ENCODE data around the gene TMEM89.
A peak's percentile ranks its signal among the peaks of the same experiment; 100 is the strongest.

Gene TMEM89

DNA sequence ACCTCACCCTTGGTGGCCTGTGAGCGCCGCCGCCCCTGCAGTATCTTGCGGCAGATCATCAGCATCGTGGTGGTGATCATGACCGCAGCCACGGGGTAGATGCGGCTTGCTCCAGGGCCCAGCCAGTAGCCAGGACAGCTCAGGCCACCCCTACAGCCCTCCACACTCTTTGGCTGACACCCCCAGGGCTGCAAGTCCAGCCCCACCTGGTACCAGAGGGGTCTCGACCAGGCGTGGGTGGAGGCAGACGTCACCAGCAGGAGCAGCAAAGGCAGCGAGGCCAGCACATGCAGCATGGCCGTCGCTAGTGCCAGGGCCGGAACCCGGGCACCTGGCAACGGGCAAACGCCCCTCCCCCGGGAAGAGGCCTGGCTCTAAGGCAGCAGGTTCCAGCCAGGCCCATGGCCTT is at the start of gene TMEM89:
Gene TMEM89 (minus strand): TSS at position 309 of the 409 bp plus-strand sequence. CDS start 13 bp downstream, at position 296.
- DNase-seq (ENCODE audit: low read depth in 2 of 2) = no peak

GRCh38 chr3:48664929-48665328 is 43.4 kb upstream of the TMEM89 start:
- no peak for DNase-seq (ENCODE audit: low read depth in 2 of 2)

DNA sequence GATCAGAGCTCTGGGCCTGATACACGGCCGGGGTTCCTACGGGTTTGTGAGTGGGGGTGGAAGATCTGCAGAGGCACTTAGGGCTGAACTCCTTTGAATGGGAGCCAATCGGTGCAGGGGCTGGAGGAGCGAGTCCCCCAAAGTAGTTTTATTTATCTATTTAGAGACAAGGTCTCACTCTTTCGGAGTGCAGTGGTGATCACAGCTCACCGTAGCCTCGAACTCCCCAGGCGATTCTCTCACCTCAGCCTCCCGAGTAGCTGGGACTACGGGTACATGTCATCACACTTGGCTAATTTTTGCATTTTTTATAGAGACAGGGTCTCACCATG is 42.7 kb upstream of the TMEM89 start:
- DNase-seq (ENCODE audit: low read depth in 2 of 2) = no peak

GRCh38 chr3:48663489-48664312 is 42.1 kb upstream of the TMEM89 start:
- peak; percentile 67 to 76 for DNase-seq (ENCODE audit: low read depth in 2 of 2)

GRCh38 chr3:48662753-48663488 is 41.4 kb upstream of the TMEM89 start, which contains the start of gene CELSR3:
Gene CELSR3, minus strand, starts transcription at chr3:48662886. Its CDS starts 252 bp downstream, at chr3:48662634.
- peak; percentile 26 to 31 for DNase-seq (ENCODE audit: low read depth in 2 of 2)

DNA sequence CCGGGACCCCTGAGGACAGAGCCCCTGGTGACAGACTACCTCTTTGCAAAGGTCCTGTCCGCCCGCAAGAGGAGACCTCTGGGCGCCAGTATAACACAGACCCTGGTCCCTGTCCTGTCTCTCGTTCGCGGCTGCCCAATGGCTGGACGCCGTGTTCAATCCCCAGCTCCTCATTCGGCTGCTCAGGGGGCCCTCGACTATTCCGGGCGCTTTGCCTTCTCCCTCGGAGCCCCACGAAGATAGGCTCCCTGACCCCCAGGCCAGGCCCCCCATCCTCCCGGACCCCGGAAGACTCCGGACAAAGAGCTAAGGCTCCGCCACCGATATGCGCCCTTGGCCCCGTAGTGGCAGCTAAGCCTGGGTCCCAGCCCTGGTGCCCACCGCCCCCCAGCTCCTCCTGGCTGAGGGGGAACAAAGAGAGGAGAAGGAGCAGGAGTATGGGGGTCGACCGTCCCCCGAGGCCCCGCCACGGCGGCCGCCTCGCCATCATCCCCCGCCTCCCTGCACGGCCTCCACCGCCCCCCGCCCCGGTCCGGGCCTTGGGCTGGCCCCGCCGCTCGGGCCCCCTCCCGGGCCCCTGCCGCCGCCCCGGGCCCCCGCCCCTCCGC is 40.7 kb upstream of the TMEM89 start:
- no peak for DNase-seq (ENCODE audit: low read depth in 2 of 2)

DNA sequence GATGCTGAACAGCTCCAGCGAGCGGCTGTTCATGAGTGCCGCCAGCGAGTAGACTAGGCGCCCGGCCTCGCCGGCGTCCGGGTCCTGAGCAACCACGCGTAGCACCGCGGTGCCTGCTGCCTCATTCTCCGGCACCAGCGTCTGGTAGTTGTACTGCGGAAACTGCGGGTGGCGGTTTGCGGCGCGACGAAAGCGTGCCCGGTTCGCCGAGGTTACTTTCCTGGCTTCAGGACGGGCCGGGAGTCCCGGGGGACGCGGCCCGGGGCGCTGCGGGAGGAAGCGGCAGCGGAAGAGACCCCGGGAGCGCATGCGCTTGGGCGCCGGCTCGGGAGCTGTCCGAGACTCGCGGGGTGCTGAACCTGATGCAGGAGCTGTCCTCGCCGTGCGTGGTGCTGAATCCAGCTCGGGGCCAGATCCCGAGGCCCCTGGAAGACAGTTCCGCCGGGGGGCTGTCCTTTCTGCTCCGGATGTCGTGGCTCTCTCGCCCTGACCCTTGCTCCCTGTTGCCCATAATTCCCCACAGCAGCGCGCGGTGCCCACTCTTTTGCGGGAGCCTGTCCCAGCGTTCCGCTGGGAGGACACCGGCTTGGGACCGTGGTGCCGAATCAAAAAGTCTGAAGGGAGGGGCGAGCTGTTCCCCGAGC is 40.1 kb upstream of the TMEM89 start:
- peak; percentile 66 to 69 for DNase-seq (ENCODE audit: low read depth in 2 of 2)

GRCh38 chr3:48660800-48661400 is 39.3 kb upstream of the TMEM89 start:
- DNase-seq (ENCODE audit: low read depth in 2 of 2) = no peak

- peak in 1 of 2 donors; percentile 24 for DNase-seq (ENCODE audit: low read depth in 2 of 2)
Observed at GRCh38 chr3:48656841-48657281, 35.3 kb upstream of the TMEM89 start.

DNA sequence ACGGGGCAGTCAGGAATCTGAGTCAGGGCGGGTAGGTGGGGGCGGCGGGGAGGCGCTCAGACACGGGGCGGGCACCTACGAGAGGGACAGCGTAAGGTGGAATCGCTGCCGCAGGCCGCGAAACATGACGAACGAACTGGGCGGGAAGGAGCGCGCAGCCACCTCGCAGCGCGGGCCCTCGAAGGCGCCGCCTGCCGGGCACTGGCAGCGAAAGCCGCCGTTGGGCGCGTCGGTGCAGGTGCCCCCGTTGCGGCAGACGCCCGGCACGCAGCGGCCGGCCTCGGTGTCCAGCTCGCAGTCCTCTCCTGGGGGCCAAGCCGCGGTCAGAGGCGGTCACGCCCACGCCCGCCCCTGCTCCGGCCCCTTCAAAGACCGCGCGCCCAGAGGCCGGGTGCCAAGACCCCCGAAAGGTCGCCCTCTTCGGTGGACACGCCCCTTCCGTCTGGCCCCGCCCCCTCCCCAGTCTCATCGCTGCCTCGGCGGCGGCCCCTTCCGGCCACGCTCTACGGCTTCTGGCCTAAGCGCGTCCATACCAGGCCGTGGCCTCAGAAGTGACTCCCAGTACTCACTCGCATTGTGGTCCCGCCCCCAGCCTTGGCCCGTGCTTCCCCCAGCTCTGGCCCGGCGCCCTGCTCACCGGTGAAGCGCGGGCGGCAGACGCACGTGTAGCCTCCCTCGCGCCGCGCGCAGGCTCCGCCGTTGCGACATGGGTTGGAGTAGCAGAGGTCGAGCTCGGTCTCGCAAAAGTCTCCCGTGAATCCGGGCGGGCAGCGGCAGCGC is 34.7 kb upstream of the TMEM89 start:
- peak; percentile 79 to 84 for DNase-seq (ENCODE audit: low read depth in 2 of 2)

GRCh38 chr3:48655606-48656005 is 34.0 kb upstream of the TMEM89 start:
- no peak for DNase-seq (ENCODE audit: low read depth in 2 of 2)

DNA sequence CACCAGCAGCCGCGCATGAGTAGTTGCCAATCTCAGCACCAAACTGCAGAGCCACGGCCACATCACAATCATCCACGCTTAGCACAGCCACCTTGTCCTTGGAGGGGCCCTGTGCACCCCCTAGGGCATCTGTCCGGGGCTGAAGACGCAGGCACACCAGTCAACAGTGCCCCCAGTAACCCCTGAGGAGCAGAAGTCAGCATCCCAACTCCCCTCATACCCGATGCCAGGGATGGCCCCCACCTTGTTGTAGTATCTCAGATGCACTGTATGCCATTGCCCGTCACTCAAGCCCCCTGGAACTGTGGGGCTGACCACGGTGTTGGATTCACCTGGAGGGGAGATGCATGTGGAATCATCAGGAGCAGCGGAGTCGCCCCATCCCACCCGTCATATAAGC is 33.5 kb upstream of the TMEM89 start:
- no peak for DNase-seq (ENCODE audit: low read depth in 2 of 2)

DNA sequence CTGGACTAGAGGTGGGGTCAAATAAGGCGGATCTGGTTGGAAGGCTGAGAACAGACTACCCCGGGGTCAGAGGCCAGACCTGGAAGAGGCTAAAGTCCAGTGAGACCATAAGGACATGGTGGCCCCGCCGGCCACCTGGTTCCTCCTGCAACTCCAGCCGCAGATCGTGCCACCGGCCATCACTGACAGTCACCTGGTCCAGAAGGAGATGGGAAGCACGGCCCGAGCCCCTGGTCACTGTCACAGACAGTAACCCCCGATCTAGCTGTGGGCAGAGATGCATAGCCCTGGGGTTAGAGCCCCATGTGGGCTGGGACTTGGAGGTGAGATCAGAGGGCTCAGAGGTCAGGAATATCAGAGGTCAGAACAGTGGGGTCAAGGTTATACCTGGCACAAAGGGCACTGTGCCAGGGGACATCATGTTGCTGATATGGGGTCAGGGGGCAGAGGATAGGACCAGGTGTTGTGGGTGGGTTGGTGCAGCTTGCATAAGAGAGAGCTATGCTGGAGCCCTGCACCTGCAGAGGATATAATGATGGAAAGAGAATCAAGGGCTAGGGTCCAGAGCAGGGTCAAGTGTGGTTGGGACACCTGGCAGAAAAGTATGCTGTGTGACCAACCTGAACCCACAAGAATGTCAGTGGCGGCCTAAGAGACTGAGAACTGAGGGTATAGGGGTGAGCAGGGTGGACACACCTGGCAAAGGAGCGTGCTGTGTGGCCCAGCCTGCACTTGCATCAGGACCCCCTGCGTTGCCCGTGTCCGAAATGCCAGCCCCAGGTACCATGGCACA is 31.6 kb upstream of the TMEM89 start:
- no peak for DNase-seq (ENCODE audit: low read depth in 2 of 2)

GRCh38 chr3:48651771-48652170 is 30.2 kb upstream of the TMEM89 start:
- no peak for DNase-seq (ENCODE audit: low read depth in 2 of 2)

DNA sequence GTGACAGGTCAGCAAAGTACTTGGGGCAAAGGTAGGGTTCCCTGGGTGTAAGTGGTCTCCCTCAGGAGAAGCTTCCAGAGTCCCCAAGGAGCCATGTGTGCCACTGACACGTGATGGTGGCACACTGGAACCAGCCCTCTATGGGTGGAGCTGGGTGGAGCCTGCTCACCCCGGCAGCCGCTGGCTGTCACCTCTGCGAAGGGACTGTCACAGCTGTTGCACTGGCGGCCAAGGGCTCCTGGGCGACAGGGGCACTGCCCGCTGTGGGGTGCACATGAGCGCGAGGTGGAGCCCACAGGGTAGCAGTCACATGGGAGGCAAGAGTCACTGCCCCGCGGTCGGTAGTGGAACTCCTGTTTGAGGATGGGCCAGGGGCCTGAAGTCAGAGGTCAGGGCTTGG is 29.2 kb upstream of the TMEM89 start:
- DNase-seq (ENCODE audit: low read depth in 2 of 2) = no peak

DNA sequence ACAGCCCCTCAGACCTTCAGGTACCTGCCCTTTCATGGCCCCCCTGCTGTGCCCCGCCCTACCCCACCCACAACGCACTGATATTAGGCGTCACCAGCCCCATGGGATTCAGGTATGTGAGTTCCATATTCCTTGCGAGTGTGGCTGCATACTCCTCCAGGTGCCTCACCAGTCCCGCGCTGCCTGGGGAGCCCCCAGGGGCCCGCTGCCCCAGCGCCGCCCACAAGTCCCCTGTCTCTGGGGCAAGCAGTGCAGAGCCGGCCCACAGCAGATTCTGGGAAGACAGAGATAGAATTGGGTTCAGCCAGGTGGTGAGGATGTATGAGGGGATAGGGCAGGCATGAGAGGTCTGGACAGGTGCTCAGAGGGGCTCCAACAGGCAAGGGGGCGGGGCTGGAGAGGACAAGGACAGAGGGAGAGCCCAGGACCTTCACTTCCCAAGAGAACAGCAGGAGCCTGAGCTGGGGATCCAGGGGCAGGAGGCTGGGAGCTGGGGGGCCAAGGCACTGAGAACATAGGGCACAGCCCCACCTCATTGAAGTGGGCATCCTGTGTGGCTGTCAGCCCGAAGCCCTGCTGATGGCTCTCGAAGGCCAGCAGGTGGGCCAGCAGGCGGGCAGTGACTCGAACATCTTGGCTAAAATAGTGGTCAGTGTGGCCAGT is 26.8 kb upstream of the TMEM89 start:
- no peak for DNase-seq (ENCODE audit: low read depth in 2 of 2)

- no peak for DNase-seq (ENCODE audit: low read depth in 2 of 2)
Observed at GRCh38 chr3:48647714-48648113, 26.1 kb upstream of the TMEM89 start.

DNA sequence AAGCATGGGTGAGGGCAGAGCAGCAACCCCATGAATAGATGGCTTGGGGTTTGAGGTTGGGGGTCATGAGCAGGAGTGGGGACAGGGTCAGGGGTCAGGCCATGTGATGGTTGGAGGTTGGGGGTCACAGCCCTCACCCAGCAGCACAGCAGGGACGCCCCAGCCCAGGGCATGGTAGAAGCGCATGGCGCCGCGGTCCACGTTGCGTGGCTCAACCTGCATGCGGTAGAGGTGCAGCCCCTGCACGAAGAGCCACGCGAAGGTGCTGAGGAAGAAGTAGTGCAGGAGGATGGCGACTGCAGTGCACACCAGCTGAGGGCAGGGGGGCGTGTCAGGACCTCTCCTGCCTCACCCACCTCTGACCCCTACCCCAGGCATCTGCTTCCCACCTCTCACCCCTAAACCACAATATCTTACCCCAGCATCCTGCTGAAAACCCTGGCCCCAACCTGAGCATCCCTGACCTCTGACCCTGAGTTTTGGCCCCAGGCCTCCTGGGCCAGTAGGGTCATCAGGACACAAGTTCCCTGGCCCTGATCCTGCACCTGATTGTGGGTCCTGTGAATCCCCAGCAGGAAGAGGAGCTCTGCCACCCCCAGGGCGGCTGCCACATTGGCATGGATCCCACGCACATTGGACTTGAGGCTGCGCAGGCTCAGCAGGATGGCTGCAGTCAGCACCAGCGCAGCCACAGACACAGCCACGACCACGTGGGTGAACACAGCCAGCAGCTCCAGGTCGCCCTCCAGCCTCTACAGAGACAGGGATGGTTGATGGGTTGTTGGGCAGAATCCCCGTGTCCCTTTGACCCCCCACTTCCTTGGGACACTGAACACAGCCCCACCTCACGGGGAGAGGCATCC is 23.6 kb upstream of the TMEM89 start:
- no peak for DNase-seq (ENCODE audit: low read depth in 2 of 2)

- no peak for DNase-seq (ENCODE audit: low read depth in 2 of 2)
Observed at GRCh38 chr3:48642605-48643004, 21.0 kb upstream of the TMEM89 start.

All from stimulated activated CD4-positive, alpha-beta T cell treated with anti-CD3 and anti-CD28 coated beads, Interleukin-1b, Interleukin-23, amount 100 ng/mL, for 4 hours (primary cell).